Measurements from ENCODE around the gene PPP1R37.

The PPP1R37 gene

GRCh38 chr19:45125360-45125759 lies 32.4 kb downstream of the PPP1R37 start:
- no peak for TF ChIP-seq CTCF (IDR thresholded peaks at IDR 0.05)

DNA sequence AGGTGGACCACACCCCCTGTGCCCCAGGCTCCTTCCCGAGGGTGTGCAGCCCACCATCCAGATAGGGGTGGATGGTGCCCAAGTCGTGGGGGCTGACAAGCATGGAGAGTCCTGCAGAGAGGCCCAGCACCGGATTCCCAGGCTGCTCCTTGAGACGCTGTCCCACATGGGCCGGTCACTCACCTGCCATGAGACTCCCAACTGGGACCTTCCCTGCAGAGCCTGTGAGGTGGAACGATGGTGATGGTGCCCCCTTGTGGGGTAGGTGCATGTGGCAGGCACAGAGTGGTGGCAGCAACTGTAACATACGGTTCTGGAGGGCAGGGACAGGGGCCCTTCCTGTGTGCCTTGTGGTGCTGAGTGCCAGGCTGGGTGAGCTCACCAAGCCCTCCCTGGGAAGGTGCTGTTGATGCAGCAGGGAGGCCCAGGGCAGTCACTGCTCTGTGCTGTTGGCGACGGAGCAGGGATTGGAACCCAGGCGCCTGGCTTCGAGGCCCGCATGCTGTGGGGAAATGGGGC lies 33.1 kb downstream of the PPP1R37 start:
- peak; percentile 56 for TF ChIP-seq CTCF (IDR thresholded peaks at IDR 0.05)

DNA sequence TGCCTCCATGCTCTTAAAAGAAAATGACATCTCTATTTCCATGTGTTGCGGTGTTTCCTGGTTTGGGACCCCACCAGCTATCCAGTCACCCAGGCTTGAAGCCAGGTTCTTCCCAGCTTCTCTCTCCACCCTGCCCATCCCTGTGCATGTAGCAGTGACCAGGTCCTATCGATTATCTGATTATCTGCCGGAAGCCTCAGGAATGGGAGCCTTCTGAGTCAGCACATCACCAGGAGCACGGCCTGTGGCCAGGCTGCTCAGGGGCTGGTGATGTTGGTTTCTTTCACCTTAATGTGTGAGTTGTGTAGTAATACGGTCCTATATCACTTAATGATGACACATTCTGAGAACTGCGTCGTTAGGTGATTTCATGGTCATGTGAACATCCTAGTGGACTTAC lies 33.7 kb downstream of the PPP1R37 start:
- TF ChIP-seq CTCF (IDR thresholded peaks at IDR 0.05), result no peak

DNA sequence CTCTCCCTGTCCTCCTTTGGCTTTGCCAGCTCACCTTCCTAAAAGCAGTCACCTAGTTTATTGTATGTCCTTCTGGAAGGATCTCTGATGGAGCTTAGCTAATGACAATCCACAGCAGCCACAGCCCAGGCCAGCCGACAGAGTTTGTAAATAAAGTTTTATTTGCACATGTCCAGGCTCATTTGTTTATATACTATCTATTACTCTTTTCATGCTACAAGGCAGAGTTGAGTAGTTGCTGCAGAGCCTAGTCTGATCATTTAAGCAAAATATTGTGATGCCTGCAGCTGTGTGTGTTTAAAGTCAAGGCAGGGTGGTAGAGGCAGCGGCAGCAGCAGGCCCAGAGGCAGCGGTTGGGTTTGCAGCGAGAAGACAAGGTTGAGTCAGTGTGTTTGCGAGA lies 35.2 kb downstream of the PPP1R37 start:
- no peak for TF ChIP-seq CTCF (IDR thresholded peaks at IDR 0.05)

GRCh38 chr19:45128806-45129205 lies 35.8 kb downstream of the PPP1R37 start:
- TF ChIP-seq CTCF (IDR thresholded peaks at IDR 0.05), result no peak

DNA sequence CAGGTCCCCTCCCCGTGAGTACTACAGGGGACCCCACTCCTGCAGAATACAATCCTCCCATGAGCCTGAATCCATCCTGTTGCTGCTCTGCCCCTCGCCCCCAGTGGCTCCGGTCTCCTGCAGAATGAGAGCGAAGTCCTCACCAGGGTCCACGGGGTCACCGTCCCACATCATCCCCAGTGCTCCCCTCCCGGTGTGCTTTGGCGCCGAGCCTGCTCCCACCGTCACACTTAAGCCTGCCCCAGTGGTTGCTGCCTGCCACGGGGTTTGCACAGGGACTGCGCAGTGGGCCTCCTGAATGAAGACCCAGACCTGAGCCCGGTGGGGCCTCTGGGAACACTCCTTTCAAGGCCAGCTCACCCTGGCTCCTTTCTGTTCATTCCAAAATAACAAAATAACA lies 37.3 kb downstream of the PPP1R37 start:
- TF ChIP-seq CTCF (IDR thresholded peaks at IDR 0.05), result no peak

- peak; percentile 24; the same call in 1 of the 2 replicates for TF ChIP-seq CTCF (IDR thresholded peaks at IDR 0.05)
These were observed 38.1 kb downstream of the PPP1R37 start for GRCh38 chr19:45130888-45131615.
